ENCODE results near the gene PALB2. TPM values are rescaled to one million over a fixed set of nuclear protein-coding genes. Genes with fewer than 3 reads are reported as not detected.
A peak's percentile ranks its signal among the peaks of the same experiment; 100 is the strongest.

PALB2 gene
- total RNA-seq, 1 experiment from 2014 or later, result 40.3 TPM

DNA sequence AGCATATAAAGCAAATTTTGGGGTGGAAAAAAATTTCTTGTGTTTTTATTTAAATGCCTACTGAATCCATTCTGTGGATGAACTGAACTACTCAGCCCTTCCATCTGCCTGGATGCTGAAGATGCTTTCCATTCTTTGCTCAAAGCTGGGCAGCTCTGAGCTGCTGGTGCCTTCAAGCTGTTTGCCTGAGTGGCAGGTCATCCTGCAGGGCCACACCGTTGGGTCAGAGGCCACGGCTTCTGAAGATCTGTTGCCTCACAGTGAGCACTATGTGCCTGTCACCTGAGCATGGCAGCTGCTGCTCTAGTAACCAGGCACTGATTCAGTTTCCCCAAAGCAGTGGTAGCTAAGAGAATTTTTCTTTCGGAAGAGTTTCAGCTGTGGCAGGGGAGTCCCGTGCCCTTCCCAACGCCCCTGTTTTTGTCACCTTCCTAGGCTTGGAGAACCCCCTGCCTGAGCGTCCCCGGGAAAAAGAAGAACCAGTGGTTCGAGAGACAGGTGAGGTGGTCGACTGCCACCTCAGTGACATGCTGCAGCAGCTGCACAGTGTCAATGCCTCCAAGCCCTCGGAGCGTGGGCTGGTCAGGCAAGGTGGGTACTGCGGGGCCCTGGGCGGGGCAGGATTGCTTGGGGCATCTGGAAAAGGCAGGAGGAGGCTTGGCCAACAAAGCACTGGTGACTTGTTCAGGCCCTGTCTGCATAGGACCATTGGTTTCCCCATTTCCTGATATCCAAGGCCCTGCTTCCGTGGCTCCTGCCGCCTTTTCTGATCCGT lies 46.1 kb upstream of the PALB2 start:
- Histone ChIP-seq H2BK120ac (ENCODE audit: low read depth, low read length, poor library complexity, severe bottlenecking) (no peak overlapping the region), H3K4me2 (ENCODE audit: insufficient read depth, insufficient read length, low read length) (no peak overlapping the region), H2AFZ (ENCODE audit: low read length) (no peak overlapping the region), H4K8ac (replicated peaks; ENCODE audit: insufficient read length, low read depth, low read length) (no peak overlapping the region), H2BK12ac (ENCODE audit: insufficient read length, low read depth, low read length) (no peak overlapping the region), H3K79me2 (ENCODE audit: insufficient read depth, low read length) (no peaks in the 10 kb centered on the region), H3K9ac (ENCODE audit: extremely low read depth, insufficient read length, low read length) (no peak overlapping the region), H3K27ac (ENCODE audit: insufficient read length, low read depth, low read length) (no peak overlapping the region), H3K27me3 (ENCODE audit: insufficient read depth, low read length) (no peaks in the 10 kb centered on the region), H3K23me2 (ENCODE audit: insufficient read length, low read depth, low read length, poor library complexity, severe bottlenecking) (no peaks in the 10 kb centered on the region), H3K4me1 (ENCODE audit: insufficient read depth, low read length) (no peaks in the 10 kb centered on the region), H3K14ac (ENCODE audit: insufficient read depth, low read length) (no peak overlapping the region), H3K23ac (ENCODE audit: insufficient read length, low read depth, low read length) (no peak overlapping the region), H4K91ac (ENCODE audit: insufficient read length, low read depth, low read length) (no peak overlapping the region), H4K5ac (ENCODE audit: insufficient read length, low read depth, low read length) (no peak overlapping the region), H3K56ac (ENCODE audit: insufficient read length, low read depth, low read length) (no peak overlapping the region), H3T11ph (ENCODE audit: low read length) (no peak overlapping the region), H2BK5ac (ENCODE audit: insufficient read length, low read length) (no peak overlapping the region), H3K18ac (ENCODE audit: insufficient read length, low read depth, low read length) (no peak overlapping the region), H3K79me1 (ENCODE audit: insufficient read depth, low read depth, low read length, poor library complexity, severe bottlenecking) (no peaks in the 10 kb centered on the region), H3K9me3 (ENCODE audit: control insufficient read depth, low read depth, low read length) (no peaks in the 10 kb centered on the region), H2BK20ac (ENCODE audit: low read depth, low read length, poor library complexity, severe bottlenecking) (no peak overlapping the region), H2AK5ac (ENCODE audit: insufficient read length, low read length) (no peak overlapping the region), H3K4ac (ENCODE audit: low read depth, low read length) (no peak overlapping the region), H4K20me1 (ENCODE audit: control insufficient read depth, insufficient read depth, insufficient read length) (no peaks in the 10 kb centered on the region), H2BK15ac (ENCODE audit: low read depth, low read length) (no peak overlapping the region)
- no peaks in the 10 kb centered on the region for H3K9me3 Mint-ChIP-seq
- no CpG with 5 or more reads among the region's 16 CpGs for WGBS (ENCODE audit: extremely low coverage, insufficient read length, low lambda C conversion rate)
- DNase-seq, result no peak
- H3K27me3 Mint-ChIP-seq (ENCODE audit: low read depth), result no peaks in the 10 kb centered on the region
- TF ChIP-seq, protein P1, sequence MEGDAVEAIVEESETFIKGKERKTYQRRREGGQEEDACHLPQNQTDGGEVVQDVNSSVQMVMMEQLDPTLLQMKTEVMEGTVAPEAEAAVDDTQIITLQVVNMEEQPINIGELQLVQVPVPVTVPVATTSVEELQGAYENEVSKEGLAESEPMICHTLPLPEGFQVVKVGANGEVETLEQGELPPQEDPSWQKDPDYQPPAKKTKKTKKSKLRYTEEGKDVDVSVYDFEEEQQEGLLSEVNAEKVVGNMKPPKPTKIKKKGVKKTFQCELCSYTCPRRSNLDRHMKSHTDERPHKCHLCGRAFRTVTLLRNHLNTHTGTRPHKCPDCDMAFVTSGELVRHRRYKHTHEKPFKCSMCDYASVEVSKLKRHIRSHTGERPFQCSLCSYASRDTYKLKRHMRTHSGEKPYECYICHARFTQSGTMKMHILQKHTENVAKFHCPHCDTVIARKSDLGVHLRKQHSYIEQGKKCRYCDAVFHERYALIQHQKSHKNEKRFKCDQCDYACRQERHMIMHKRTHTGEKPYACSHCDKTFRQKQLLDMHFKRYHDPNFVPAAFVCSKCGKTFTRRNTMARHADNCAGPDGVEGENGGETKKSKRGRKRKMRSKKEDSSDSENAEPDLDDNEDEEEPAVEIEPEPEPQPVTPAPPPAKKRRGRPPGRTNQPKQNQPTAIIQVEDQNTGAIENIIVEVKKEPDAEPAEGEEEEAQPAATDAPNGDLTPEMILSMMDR (conservative IDR thresholded peaks at IDR 0.05), result no peak
- no peaks in the 10 kb centered on the region for H3K4me1 Mint-ChIP-seq
- H3K4me3 Mint-ChIP-seq, result no peak overlapping the region
- peak overlapping the region in 2 of 3 experiments; percentile 68 to 70; a peak in 3 of 7 replicates for H3K27ac Mint-ChIP-seq
- H3K36me3 Mint-ChIP-seq (ENCODE audit: insufficient read depth in 1 of 3, low read depth in 3 of 3), result peaks cover 59 to 93% (median 89%) of the 10 kb centered on the region in 3 experiments
